Measurements from ENCODE around the gene TCHP. TPM values are rescaled to one million over a fixed set of nuclear protein-coding genes. Genes with fewer than 3 reads are reported as not detected.
A peak's percentile ranks its signal among the peaks of the same experiment; 100 is the strongest.
"Not testable (repeated sequence)": the region's sequence is repeated elsewhere in the genome, so short reads cannot be mapped to it uniquely, and the experiment has no call there.

Gene TCHP
- total and polyA plus RNA-seq, 4 experiments from 2014 or later, result 3.0 to 45.0 (median 28.6) TPM

DNA sequence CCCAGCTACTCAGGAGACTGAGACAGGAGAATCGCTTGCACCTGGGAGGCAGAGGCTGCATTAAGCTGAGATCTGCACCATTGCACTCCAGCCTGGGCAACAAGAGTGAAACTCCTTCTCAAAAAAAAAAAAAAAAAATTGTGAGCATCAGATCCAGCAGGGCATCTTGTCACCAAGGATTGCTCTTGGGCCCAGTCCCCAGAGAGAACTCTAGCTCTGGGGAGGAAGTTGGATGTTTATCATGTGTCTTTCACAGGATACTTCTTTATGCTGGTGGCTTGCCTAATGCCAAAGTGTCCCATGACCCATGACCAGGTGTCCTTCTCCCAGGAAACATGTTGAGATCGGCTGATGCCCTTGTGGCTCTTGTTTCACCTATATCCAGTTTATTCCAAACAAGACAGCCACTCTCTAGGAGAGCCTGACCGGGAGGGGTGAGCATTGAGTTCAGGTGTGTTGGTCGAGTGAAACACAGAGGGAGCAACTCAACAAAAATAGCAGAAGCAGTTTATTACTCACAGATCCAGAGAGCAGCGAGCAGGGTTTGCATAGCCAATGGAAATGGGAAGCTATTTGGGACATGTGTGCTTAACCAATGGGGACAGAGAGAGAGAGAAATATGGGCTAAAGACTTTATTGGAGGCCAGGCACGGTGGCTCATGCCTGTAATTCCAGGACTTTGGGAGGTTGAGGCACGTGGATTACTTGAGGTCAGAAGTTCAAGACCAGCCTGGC, 6.6 kb upstream of the TCHP start:
- no peak for DNase-seq
- intact Hi-C loops (cut with micrococcal nuclease), result no loop called here
- Mint-ChIP-seq H3K36me3 (no peaks in the 10 kb centered on the region), H3K27ac (peak overlapping the region in 1 of 7 donors; percentile 77), H3K9me3 (no peaks in the 10 kb centered on the region), H3K4me1 (peaks cover 11 to 36% (median 25%) of the 10 kb centered on the region in 4 donors), H3K4me3 (no peak overlapping the region), H3K27me3 (no peaks in the 10 kb centered on the region)
- Histone ChIP-seq H3K4me3 (ENCODE audit: low read length in 2 of 2) (no peak overlapping the region), H3K4me1 (ENCODE audit: insufficient read depth, low read length) (peaks cover 29% of the 10 kb centered on the region), H3K36me3 (ENCODE audit: insufficient read depth, low read length) (no peaks in the 10 kb centered on the region), H3K9me3 (ENCODE audit: control insufficient read depth in 1 of 2, low read length in 2 of 2) (no peaks in the 10 kb centered on the region), H3K27me3 (ENCODE audit: insufficient read depth, low read length) (no peaks in the 10 kb centered on the region), H3K27ac (ENCODE audit: low read depth, low read length) (no peak overlapping the region)
- ChIA-PET CTCF (ENCODE audit: partially characterized antibody) (interaction anchor here (0.7 to 1.4 kb wide), 2 partner anchors 11 to 353 kb away, joined by 3 to 4 read pairs; no protein-coding TSS in a partner anchor), POLR2A (ENCODE audit: partially characterized antibody) (no interaction called here)

DNA sequence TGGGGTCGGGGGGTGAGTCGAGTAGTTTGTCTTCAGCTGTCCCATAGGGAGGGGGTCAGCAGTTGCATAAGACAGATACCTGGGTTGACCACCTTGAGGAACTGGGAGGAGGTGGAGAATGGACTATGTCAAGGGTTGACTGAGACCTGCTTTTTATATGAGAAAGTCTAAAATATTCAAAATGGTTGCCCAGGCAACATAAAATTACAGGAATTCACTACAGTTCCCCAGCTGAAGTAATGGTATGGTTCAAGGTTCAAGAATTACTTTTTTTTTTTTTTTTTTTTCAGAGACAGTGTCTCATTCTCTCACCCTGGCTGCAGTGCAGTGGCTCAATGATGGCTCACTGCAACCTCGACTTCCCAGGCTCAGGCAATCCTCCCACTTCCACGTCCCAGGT, 5.1 kb upstream of the TCHP start:
- Histone ChIP-seq H3K27me3 (ENCODE audit: insufficient read depth, low read length) (no peaks in the 10 kb centered on the region), H3K9me3 (ENCODE audit: control insufficient read depth in 1 of 2, low read length in 2 of 2) (no peaks in the 10 kb centered on the region), H3K4me1 (ENCODE audit: insufficient read depth, low read length) (peaks cover 19% of the 10 kb centered on the region), H3K27ac (ENCODE audit: low read depth, low read length) (no peak overlapping the region), H3K36me3 (ENCODE audit: insufficient read depth, low read length) (no peaks in the 10 kb centered on the region), H3K4me3 (ENCODE audit: low read length in 2 of 2) (no peak overlapping the region)
- no peak for DNase-seq
- ChIA-PET POLR2A (ENCODE audit: partially characterized antibody) (no interaction called here), CTCF (ENCODE audit: partially characterized antibody) (interaction anchor here (0.7 to 1.1 kb wide), 2 partner anchors 50 to 89 kb away, joined by 3 to 4 read pairs; no protein-coding TSS in a partner anchor)
- peak overlapping the region in 1 of 8 donors; percentile 41 for H3K4me3 Mint-ChIP-seq
- peaks cover 3 to 30% (median 18%) of the 10 kb centered on the region in 4 donors for H3K4me1 Mint-ChIP-seq
- H3K27me3 Mint-ChIP-seq, result no peaks in the 10 kb centered on the region
- no peaks in the 10 kb centered on the region for H3K9me3 Mint-ChIP-seq
- intact Hi-C loops (cut with micrococcal nuclease), result no loop called here
- peaks cover 0 to under 1% of the 10 kb centered on the region in 2 donors for H3K36me3 Mint-ChIP-seq
- no peak overlapping the region for H3K27ac Mint-ChIP-seq

DNA sequence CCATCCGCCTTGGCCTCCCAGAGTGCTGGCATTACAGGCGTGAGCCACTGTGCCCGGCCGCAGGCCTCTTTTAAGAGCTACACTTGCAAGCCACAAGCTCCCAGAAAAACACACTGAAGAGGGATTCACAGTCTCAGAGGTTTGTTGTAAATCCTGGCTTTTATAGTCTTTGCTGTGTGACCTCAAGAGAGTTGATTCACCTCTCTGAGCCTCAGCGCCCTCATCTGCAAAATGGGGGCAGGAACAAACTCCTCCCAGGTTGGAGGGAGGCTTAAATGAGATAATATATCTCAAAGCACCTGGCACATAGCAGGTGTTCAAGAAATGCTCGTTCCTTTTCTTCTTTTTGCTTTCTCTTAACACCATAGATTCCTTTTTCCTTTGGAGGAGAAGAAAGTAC, 3.9 kb upstream of the TCHP start:
- ChIA-PET CTCF (ENCODE audit: partially characterized antibody) (no interaction called here), POLR2A (ENCODE audit: partially characterized antibody) (no interaction called here)
- peak overlapping the region in 1 of 7 donors; percentile 13 for H3K27ac Mint-ChIP-seq

DNA sequence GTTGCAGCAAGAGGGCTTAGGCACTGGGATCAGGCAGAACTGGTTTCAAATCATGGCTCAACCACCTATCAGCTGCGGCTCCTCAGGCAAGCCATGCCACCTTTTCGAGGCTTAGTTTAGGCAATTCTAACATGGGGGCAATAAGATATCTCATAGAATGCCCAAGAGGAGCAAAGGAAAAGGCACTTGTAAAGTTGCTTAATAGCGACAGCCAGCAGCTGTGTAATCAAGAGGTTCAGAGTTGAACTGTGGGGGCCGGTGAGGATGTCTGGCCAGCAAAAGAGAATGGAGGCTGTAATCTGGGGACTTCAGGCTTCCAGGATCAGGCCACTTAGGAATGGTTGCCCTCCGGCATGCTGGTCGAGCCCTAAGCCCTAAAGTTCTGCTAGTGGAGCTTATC, 3.0 kb upstream of the TCHP start:
- POLR2A ChIA-PET (ENCODE audit: partially characterized antibody), result no interaction called here
- no peaks in the 10 kb centered on the region for H3K9me3 Mint-ChIP-seq
- no peak overlapping the region for H3K4me3 Mint-ChIP-seq

More for the DNA sequence above, 3.9 kb upstream of the TCHP start:
- no peak overlapping the region for H3K4me3 ChIP-seq (ENCODE audit: low read length in 2 of 2)
- H3K36me3 Mint-ChIP-seq, result peaks cover 0 to 10% of the 10 kb centered on the region in 2 donors
- H3K27ac ChIP-seq (ENCODE audit: low read depth, low read length), result no peak overlapping the region
- H3K4me1 ChIP-seq (ENCODE audit: insufficient read depth, low read length), result peaks cover 24% of the 10 kb centered on the region
- no peaks in the 10 kb centered on the region for H3K36me3 ChIP-seq (ENCODE audit: insufficient read depth, low read length)
- intact Hi-C loops (cut with micrococcal nuclease), result no loop called here
- H3K4me1 Mint-ChIP-seq, result peaks cover 8 to 42% (median 24%) of the 10 kb centered on the region in 4 donors
- no peaks in the 10 kb centered on the region for H3K27me3 Mint-ChIP-seq
- no peaks in the 10 kb centered on the region for H3K9me3 Mint-ChIP-seq
- peak overlapping the region in 1 of 8 donors; percentile 15 for H3K4me3 Mint-ChIP-seq
- no peaks in the 10 kb centered on the region for H3K27me3 ChIP-seq (ENCODE audit: insufficient read depth, low read length)
- H3K9me3 ChIP-seq (ENCODE audit: control insufficient read depth in 1 of 2, low read length in 2 of 2), result no peaks in the 10 kb centered on the region
- no peak for DNase-seq

DNA sequence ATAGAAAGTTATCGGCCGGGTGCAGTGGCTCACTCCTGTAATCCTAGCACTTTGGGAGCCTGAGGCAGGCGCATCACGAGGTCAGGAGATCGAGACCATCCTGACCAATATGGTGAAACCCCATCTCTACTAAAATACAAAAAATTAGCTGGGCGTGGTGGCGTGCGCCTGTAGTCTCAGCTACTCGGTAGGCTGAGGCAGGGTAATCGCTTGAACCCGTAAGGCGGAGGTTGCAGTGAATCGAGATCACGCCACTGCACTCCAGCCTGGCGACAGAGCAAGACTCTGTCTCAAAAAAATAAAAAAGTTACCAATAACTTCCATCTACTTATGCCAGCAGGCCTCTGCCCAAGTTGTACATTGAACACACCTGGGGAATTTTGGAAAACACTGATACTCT, 729 bp upstream of the TCHP start:
- H3K9me3 ChIP-seq (ENCODE audit: control insufficient read depth in 1 of 2, low read length in 2 of 2); H3K27me3 Mint-ChIP-seq; intact Hi-C loops (cut with micrococcal nuclease); DNase-seq; H3K9me3 Mint-ChIP-seq; H3K27me3 ChIP-seq (ENCODE audit: insufficient read depth, low read length): not testable (repeated sequence)
- Histone ChIP-seq H3K36me3 (ENCODE audit: insufficient read depth, low read length) (peaks cover 17% of the 10 kb centered on the region), H3K4me3 (ENCODE audit: low read length in 2 of 2) (peak overlapping the region in 1 of 2 donors; percentile 87), H3K27ac (ENCODE audit: low read depth, low read length) (peak overlapping the region; percentile 70), H3K4me1 (ENCODE audit: insufficient read depth, low read length) (peaks cover 22% of the 10 kb centered on the region)
- H3K27ac Mint-ChIP-seq, result peak overlapping the region; percentile 85 to 99 (median 97)
- POLR2A ChIA-PET (ENCODE audit: partially characterized antibody), result interaction anchor here (4.0 kb wide), 1 partner anchor 12 kb away, joined by 55 read pairs; no protein-coding TSS in a partner anchor
- CTCF ChIA-PET (ENCODE audit: partially characterized antibody), result interaction anchor here (1.2 kb wide), 1 partner anchor 45 kb away, joined by 5 read pairs; no protein-coding TSS in a partner anchor
- peaks cover 8 to 18% of the 10 kb centered on the region in 2 donors for H3K36me3 Mint-ChIP-seq
- peaks cover 14 to 37% (median 23%) of the 10 kb centered on the region in 4 donors for H3K4me1 Mint-ChIP-seq
- H3K4me3 Mint-ChIP-seq, result peak overlapping the region; percentile 42 to 98 (median 93)

More for the DNA sequence above, 3.0 kb upstream of the TCHP start:
- H3K36me3 Mint-ChIP-seq, result peaks cover 0 to 10% of the 10 kb centered on the region in 2 donors
- H3K4me3 ChIP-seq (ENCODE audit: low read length in 2 of 2), result no peak overlapping the region
- CTCF ChIA-PET (ENCODE audit: partially characterized antibody), result no interaction called here
- peak overlapping the region in 2 of 7 donors; percentile 47 to 71 for H3K27ac Mint-ChIP-seq
- H3K27me3 ChIP-seq (ENCODE audit: insufficient read depth, low read length), result no peaks in the 10 kb centered on the region
- DNase-seq, result no peak
- H3K4me1 Mint-ChIP-seq, result peaks cover 15 to 49% (median 31%) of the 10 kb centered on the region in 4 donors
- H3K9me3 ChIP-seq (ENCODE audit: control insufficient read depth in 1 of 2, low read length in 2 of 2), result no peaks in the 10 kb centered on the region
- peaks cover 33% of the 10 kb centered on the region for H3K4me1 ChIP-seq (ENCODE audit: insufficient read depth, low read length)
- intact Hi-C loops (cut with micrococcal nuclease), result no loop called here
- no peak overlapping the region for H3K27ac ChIP-seq (ENCODE audit: low read depth, low read length)
- no peaks in the 10 kb centered on the region for H3K36me3 ChIP-seq (ENCODE audit: insufficient read depth, low read length)
- H3K27me3 Mint-ChIP-seq, result no peaks in the 10 kb centered on the region

DNA sequence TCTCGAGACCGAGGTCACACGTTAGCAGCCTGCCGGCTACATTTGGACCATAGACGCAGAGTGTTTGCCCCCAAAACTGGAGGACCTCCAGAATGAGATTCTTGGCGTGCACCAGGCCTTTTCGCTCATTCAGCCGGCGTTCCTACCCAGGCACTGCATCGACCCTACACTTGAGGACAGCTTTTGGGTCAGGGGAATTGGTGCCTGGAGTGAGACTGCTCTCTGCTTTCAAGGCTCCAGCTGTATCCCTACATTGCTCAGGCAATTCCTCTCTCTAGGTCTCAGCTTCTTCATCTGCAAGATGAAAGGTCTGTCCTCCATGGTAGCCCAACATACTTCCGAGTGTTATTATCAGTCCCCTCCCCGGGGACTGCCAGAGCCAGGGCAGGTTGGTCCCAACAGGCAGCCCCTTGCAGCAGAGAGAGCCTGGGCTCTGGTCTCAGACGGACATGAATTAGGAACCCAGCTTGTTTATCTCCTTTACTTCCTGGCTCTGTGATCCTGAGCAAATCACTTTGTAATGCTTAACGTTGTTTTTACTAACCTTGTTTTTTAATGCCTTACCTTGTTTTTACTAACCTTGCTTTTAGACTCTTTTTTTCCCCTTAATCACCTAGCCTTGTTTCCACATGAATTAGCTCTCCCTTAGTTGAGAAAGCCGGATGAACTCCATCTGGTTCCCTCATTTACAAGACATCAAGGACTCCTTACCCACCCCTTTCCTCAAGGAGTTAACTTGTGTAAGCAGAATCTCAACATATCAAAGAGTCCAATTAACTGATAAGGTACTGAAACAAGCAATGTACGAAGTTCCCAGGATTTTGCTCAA, 892 bp downstream of the TCHP start:
- H3K4me3 ChIP-seq (ENCODE audit: low read length in 2 of 2), result peak overlapping the region; percentile 72 to 87
- DNase-seq, result peak in 1 of 5 donors; percentile 4
- Mint-ChIP-seq H3K4me3 (peak overlapping the region; percentile 90 to 99 (median 94)), H3K9me3 (no peaks in the 10 kb centered on the region), H3K4me1 (peaks cover 14 to 37% (median 23%) of the 10 kb centered on the region in 4 donors), H3K27me3 (no peaks in the 10 kb centered on the region), H3K36me3 (peaks cover 18 to 34% of the 10 kb centered on the region in 2 donors), H3K27ac (peak overlapping the region; percentile 85 to 99 (median 92))
- peaks cover 32% of the 10 kb centered on the region for H3K36me3 ChIP-seq (ENCODE audit: insufficient read depth, low read length)
- H3K27ac ChIP-seq (ENCODE audit: low read depth, low read length), result peak overlapping the region; percentile 70
- CTCF ChIA-PET (ENCODE audit: partially characterized antibody), result interaction anchor here (0.9 to 1.9 kb wide), 7 partner anchors 11 to 56 kb away, joined by 4 to 13 read pairs (median 6); no protein-coding TSS in a partner anchor
- H3K27me3 ChIP-seq (ENCODE audit: insufficient read depth, low read length), result no peaks in the 10 kb centered on the region
- no peaks in the 10 kb centered on the region for H3K9me3 ChIP-seq (ENCODE audit: control insufficient read depth in 1 of 2, low read length in 2 of 2)
- H3K4me1 ChIP-seq (ENCODE audit: insufficient read depth, low read length), result peaks cover 22% of the 10 kb centered on the region
- intact Hi-C loops (cut with micrococcal nuclease), result loop anchor here (1.0 to 2.0 kb wide), 5 partner anchors 13 to 328 kb away; partner anchors contain the start of genes GIT2, GLTP, MMAB and MVK
- POLR2A ChIA-PET (ENCODE audit: partially characterized antibody), result interaction anchor here (1.4 to 4.0 kb wide), 7 partner anchors 9 to 98 kb away, joined by 3 to 55 read pairs (median 7); partner anchors contain the start of genes ANKRD13A and GLTP
